ENCODE measurements around the gene MYLK2.

Gene MYLK2

GRCh38 chr20:31858760-31859083, 39.6 kb downstream of the MYLK2 start:
- no peak for DNase-seq

DNA sequence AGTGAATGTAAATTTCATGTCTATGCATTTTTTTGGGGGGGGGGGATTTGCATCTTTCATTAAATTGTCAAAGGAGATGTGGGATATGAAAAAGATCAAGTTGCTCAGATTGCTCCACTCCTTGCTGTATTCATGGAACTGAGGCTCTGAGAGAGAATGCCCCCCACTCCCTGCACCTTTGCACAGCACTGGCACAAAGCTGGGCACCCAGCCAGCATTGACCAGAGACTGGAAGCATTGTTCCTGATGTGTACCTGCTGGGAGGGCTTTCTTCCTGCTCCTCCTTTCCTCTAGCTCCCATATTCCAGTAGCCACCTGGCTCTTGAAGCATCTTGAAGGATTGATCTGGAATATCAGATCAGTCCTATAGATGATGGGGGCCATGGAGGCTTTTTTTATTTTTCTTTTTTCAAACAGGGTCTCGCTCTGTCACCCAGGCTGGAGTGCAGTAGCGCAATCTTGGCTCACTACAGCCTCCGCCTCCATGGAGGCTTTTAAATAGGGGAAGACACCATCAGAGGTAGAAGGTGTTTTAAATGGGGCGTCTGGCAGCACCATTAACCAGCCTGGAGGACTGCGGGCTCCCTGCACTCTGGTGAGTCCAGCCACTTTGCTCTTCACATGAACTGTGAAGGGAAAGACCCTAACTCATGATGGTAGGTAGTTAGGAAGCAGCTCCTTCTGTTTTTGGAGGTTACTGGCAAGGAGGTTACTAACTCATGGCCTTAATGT, 40.3 kb downstream of the MYLK2 start:
- no peak for DNase-seq

- no peak for DNase-seq
Observed at GRCh38 chr20:31859998-31860380, 40.8 kb downstream of the MYLK2 start.

- no peak for DNase-seq
Observed at GRCh38 chr20:31860390-31861134, 41.4 kb downstream of the MYLK2 start.

GRCh38 chr20:31861135-31861384, 41.9 kb downstream of the MYLK2 start:
- no peak for DNase-seq

- DNase-seq, result peak; percentile 71
Observed at GRCh38 chr20:31861385-31862156, 42.4 kb downstream of the MYLK2 start.

DNA sequence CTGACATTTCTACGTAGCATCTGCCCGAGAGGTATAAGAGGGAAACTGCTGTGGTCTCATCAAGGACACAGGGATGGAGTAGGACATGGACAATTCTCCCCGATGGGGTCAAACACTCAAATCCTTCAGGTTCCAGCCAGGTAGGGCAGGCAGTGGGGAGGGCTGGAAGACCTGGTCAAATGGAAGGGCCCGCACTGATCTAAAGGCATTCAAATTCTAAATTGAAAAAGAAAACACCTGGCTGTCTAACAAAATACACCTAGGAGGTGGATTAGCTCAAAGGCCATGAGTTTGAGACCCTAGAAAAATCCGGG, 43.0 kb downstream of the MYLK2 start:
- DNase-seq, result no peak

DNA sequence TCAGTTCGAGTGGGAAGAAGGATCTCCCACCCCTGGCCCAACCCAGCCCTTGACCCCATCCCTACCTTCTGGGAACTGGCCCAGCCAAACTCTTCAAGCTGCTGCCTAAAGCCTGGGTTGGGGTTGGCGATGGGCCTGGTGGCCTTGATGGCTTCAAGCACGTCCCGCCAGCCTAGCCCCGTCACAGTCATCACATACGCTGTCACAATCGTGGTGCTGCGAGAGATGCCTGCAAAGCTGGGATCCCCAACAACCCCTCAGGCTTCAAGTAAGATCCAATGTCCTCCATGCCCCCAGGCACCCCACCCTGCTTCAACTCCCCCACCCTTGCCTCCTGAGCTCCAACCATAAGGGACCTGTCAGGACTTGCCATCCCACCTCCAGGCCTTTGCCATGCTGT, 43.4 kb downstream of the MYLK2 start:
- DNase-seq, result no peak

GRCh38 chr20:31863296-31864085, 44.3 kb downstream of the MYLK2 start:
- DNase-seq, result no peak

DNA sequence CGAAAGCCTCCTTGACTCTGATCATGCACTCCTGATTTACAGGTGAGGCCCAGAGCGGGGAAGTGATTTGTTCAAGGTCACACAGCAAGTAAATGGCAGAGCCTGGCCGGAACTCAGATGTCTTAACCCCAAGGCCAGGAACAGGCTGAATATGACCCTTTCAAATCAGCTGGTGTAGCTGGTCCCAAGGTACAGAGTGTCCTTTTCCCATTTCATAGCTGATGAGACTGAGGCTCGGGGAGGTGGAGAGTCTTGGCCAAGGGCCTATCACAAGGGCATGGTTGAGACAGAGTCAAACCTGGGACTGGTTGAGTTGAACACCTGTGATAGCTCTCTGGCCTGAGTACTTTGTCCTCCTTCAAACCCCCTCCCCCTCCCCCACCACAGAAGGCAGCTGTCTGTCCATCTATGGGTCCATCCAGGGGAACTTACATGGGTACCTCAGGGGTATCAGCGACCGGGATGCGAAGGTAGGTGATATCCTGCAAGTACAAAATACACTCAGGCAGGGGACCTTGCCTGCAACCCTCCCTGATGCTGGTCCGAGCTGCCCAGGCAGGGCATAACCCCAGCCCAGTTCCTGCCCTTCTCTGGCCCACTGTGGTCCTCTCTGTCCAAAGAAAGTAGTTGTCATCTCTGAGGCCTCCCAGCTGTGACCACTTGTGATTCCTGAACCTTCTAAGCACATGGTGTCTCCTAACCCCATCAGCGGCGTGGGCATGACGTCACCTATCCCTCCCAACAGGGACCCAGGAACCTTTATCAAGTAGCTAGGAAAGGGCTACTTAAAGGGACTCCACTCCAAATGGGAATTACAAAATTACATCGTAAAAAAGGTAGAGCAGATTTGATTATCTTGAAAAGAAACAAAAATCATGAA, 45.6 kb downstream of the MYLK2 start:
- no peak for DNase-seq

DNA sequence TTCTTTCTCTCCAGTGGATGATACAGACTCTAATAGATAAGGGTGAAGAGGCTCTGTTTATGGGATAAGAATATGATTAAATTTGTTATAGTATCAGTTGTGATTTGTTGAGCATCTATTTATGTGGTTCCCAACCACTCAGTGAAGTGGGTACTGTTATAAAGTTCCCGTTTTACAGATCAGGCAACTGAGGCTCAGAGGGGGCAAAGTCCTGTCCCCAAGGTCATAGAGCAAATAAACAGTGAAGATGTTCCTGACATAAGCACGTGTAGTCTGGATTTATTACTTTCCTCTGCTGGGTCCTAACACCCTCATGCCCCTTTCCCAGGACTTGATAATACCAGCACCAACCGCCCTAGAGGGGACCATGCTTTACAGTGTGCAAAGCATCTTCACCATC, 47.1 kb downstream of the MYLK2 start:
- DNase-seq, result no peak

GRCh38 chr20:31868853-31869672, 49.9 kb downstream of the MYLK2 start:
- DNase-seq, result no peak

- no peak for DNase-seq
Observed at GRCh38 chr20:31869673-31869941, 50.5 kb downstream of the MYLK2 start.

DNA sequence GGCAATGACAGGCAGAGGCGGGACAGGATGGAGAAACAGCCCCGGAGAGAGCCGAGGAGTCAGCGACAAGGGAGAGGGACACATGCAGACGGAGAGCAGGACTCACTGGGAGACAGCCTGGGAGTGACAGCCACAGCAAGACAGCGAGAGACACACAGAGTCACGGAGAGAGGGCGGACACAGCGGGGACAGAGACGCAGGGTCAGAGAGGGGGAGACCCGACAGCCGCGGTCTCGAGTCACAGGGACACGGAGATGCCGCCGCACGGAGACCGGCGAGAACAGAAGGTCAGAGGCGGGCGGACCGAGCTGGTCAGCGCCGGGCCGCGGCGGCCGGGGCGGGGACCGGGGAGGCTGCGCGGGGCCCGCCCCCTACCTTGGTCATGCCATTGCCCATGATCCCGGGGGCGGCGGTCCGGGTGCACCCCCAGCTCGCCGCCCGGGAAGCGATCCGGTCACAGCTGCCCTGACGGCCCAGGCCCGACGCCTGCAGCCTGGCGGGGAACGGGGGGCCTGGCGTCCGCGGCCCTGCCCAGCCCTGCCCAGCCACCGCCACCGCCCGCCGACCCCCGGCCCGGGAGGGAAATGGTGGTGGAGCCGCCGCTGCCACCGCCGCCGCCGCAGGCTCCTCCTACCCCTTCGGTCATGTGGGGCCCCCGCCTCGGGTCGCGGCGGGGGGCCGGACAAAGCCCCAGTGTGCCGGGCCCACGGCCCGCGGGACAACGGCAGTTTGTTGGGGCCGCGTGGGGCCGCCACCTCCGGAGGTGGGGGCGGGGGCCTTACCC, 51.0 kb downstream of the MYLK2 start, which contains the start of the genes DUSP15 and TTLL9:
Gene DUSP15, minus strand, starts transcription at position 586 of the 784 bp plus-strand sequence. Its CDS starts 190 bp downstream, at position 396.
Gene TTLL9, plus strand, starts transcription at position 693 of the 784 bp plus-strand sequence. CDS start 493 bp downstream, outside the sequence.
- DNase-seq, result peak; percentile 14

GRCh38 chr20:31870726-31871617, 51.8 kb downstream of the MYLK2 start:
- DNase-seq, result peak; percentile 9

- no peak for DNase-seq
Observed at GRCh38 chr20:31871618-31871954, 52.4 kb downstream of the MYLK2 start.

DNA sequence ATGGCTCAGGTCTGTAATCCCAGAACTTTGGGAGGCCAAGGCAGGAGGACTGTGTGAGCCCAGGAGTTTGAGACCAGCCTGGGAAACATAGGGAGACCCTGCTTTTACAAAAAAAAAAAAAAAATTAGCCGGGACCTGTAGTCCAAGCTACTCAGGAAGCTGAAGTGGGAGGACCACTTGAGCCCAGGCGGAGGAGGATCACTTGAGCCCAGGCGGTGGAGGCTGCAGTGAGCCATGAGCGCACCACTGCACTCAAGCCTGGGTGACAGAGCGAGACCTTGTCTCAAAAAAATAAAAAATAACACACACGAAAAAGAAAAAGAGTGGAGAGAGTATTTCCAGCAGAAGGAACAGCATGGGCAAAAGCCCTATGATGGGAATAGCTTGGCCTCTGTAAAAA, 53.2 kb downstream of the MYLK2 start:
- no peak for DNase-seq

GRCh38 chr20:31875671-31876070, 56.5 kb downstream of the MYLK2 start:
- no peak for DNase-seq

- DNase-seq, result no peak
Observed at GRCh38 chr20:31877684-31878083, 58.5 kb downstream of the MYLK2 start.
